Upper lobe of left lung (tissue), 6 donors: Measurements from ENCODE around the gene TP63. TPM values are rescaled to one million over a fixed set of nuclear protein-coding genes. Genes with fewer than 3 reads are reported as not detected.

ENCODE experiments used
- ATAC-seq, 2 donors: fragments of 200-7000 bp; cut with Tn5 transposase; one replicate each; pipeline ENCODE4 v1.9.1; 2022; ENCODE audit warnings: mild to moderate bottlenecking in 2 of 2, moderate library complexity in 2 of 2; ENCODE audit not compliant: low FRiP score in 2 of 2
- DNase-seq, 2 donors: peaks; one replicate each; pipeline ENCODE4 v3.0.0-alpha.2; 2019 to 2020
- H3K27ac ChIP-seq, 4 donors: fragments of 200-600 bp; sonication (generic); one replicate each; pipeline ENCODE4 v1.5.1; 2016 to 2019
- H3K27me3 ChIP-seq, 4 donors: fragments of 200-600 bp; sonication (generic); one replicate each; pipeline ENCODE4 v1.5.1; 2017 to 2019
- H3K36me3 ChIP-seq, 4 donors: fragments of 200-600 bp; sonication (generic); one replicate each; pipeline ENCODE4 v1.5.1; 2016 to 2019
- H3K4me1 ChIP-seq, 4 donors: fragments of 200-600 bp; sonication (generic); one replicate each; pipeline ENCODE4 v1.5.1; 2018 to 2019
- H3K4me3 ChIP-seq, 4 donors: fragments of 200-600 bp; sonication (generic); one replicate each; pipeline ENCODE4 v1.5.1; 2017 to 2019; ENCODE audit warnings: mild to moderate bottlenecking in 2 of 4, moderate library complexity in 1 of 4
- H3K9me3 ChIP-seq, 4 donors: fragments of 200-600 bp; sonication (generic); one replicate each; pipeline ENCODE4 v1.5.1; 2018 to 2019
- CTCF ChIP-seq, 6 experiments: fragments of 450-650 bp in 4 of 6; fragments of 200-600 bp in 2 of 6; sonication (generic) in 2 of 6; IDR thresholded peaks; one replicate each; pipeline ENCODE4 v1.5.1; 2016 to 2019; ENCODE audit warnings: antibody characterized with exemption in 6 of 6
- EP300 ChIP-seq, 4 donors: sonication (generic); formaldehyde crosslinking; IDR thresholded peaks; one replicate each; pipeline ENCODE4 v1.5.1; 2017; ENCODE audit warnings: antibody characterized with exemption in 4 of 4, control low read depth in 2 of 4
- POLR2A ChIP-seq, 4 donors: fragments of 450-650 bp; IDR thresholded peaks; one replicate each; pipeline ENCODE4 v1.5.1; 2016 to 2017; ENCODE audit warnings: antibody characterized with exemption in 4 of 4, mild to moderate bottlenecking in 2 of 4
- POLR2AphosphoS5 ChIP-seq, 2 donors: sonication (generic); formaldehyde crosslinking; IDR thresholded peaks; one replicate each; pipeline ENCODE4 v1.5.1; 2017; ENCODE audit warnings: antibody characterized with exemption in 2 of 2
- WGBS, 2 donors: methylation state at CpG; one replicate each; pipeline ENCODE4 v1.1.5; 2017 to 2018; 5-methylcytosine and 5-hydroxymethylcytosine counted together
- total RNA-seq, 6 donors: library from RNA; depleted of rRNA in 4 of 6; stranded (reverse); fragments of >200 nt in 4 of 6; gene quantifications; one replicate each; pipeline versions ENCODE4 v1.1.0 to v1.2.1, GENCODE V29; 2016 to 2021
- donor health status: DM: no; HTN: no; CAD: no; lungs with moderate emphysema.
- donor health status: DM: no; HTN: yes; CAD: no; lungs with severe emphysema.

The TP63 gene
- total RNA-seq, 6 donors from 2014 or later, result 1.0 to 8.8 (median 2.8) TPM

- TF ChIP-seq POLR2A (IDR thresholded peaks at IDR 0.05) (no peak), CTCF (IDR thresholded peaks at IDR 0.05) (no peak), EP300 (IDR thresholded peaks at IDR 0.05) (no peak), POLR2AphosphoS5 (IDR thresholded peaks at IDR 0.05) (no peak)
- Histone ChIP-seq H3K4me1 (peaks cover 0 to 6% (median 5%) of the 10 kb centered on the region in 4 donors), H3K36me3 (no peaks in the 10 kb centered on the region), H3K4me3 (no peak overlapping the region), H3K27ac (no peak overlapping the region), H3K27me3 (no peaks in the 10 kb centered on the region), H3K9me3 (no peaks in the 10 kb centered on the region)
- ATAC-seq, result no peak
- WGBS, 2 donors, result 11 to 24% methylated on average over 7 of the region's 7 CpGs
- no peak for DNase-seq
Observed at GRCh38 chr3:189790658-189791057, 159.5 kb downstream of the TP63 start.

GRCh38 chr3:189792046-189792929 lies 161.1 kb downstream of the TP63 start:
- no peaks in the 10 kb centered on the region for H3K27me3 ChIP-seq
- TF ChIP-seq CTCF (IDR thresholded peaks at IDR 0.05), result no peak
- no peak for TF ChIP-seq POLR2AphosphoS5 (IDR thresholded peaks at IDR 0.05)
- no peak for TF ChIP-seq POLR2A (IDR thresholded peaks at IDR 0.05)
- no peak for TF ChIP-seq EP300 (IDR thresholded peaks at IDR 0.05)
- 81 to 86% methylated on average over 7 of the region's 7 CpGs for WGBS, 2 donors
- H3K9me3 ChIP-seq, result no peaks in the 10 kb centered on the region
- no peak overlapping the region for H3K4me3 ChIP-seq
- peaks cover 0 to 6% (median 5%) of the 10 kb centered on the region in 4 donors for H3K4me1 ChIP-seq
- no peaks in the 10 kb centered on the region for H3K36me3 ChIP-seq
- DNase-seq, result no peak
- H3K27ac ChIP-seq, result no peak overlapping the region
- ATAC-seq, result no peak

GRCh38 chr3:189794518-189794917 lies 163.3 kb downstream of the TP63 start:
- 77 to 88% methylated on average over 3 of the region's 3 CpGs for WGBS, 2 donors
- DNase-seq (no peak), ATAC-seq (no peak)
- Histone ChIP-seq H3K4me1 (peaks cover 0 to 6% (median 5%) of the 10 kb centered on the region in 4 donors), H3K27me3 (no peaks in the 10 kb centered on the region), H3K9me3 (no peaks in the 10 kb centered on the region), H3K4me3 (no peak overlapping the region), H3K27ac (no peak overlapping the region), H3K36me3 (no peaks in the 10 kb centered on the region)
- TF ChIP-seq EP300 (IDR thresholded peaks at IDR 0.05) (no peak), CTCF (IDR thresholded peaks at IDR 0.05) (no peak), POLR2AphosphoS5 (IDR thresholded peaks at IDR 0.05) (no peak), POLR2A (IDR thresholded peaks at IDR 0.05) (no peak)

DNA sequence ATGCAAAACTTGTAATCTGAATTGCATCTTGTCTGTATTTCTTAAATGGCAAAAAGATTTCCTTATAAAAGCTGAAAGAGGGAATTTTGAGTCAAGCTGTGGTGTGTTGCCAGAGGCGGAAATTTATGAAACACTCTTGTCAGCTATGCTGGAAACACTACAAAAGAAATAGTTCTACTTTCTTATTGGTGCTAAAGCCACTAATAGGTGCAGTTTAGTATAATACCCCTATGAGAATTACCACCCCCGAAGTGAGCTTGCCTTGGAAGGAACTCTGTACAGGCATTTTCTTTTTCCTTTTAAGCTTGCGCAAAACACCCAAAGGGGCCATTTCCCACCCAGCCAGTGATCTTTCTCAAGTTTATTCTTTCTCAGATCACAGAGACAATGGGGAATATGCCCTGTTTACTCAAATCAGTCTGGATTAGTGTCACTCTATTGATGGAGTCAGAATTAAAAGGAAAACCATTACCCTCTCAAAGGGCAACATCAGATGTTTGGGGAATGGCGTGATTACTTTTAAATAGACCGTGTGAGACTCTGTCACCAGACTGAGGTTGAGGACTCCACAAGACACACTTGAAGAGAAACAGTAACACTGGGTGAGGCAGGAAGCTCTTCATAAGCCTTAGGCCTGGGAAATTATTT lies 166.0 kb downstream of the TP63 start:
- Histone ChIP-seq H3K4me3 (no peak overlapping the region), H3K4me1 (no peaks in the 10 kb centered on the region), H3K9me3 (no peaks in the 10 kb centered on the region), H3K27me3 (no peaks in the 10 kb centered on the region), H3K36me3 (no peaks in the 10 kb centered on the region), H3K27ac (no peak overlapping the region)
- TF ChIP-seq POLR2AphosphoS5 (IDR thresholded peaks at IDR 0.05) (no peak), CTCF (IDR thresholded peaks at IDR 0.05) (no peak), POLR2A (IDR thresholded peaks at IDR 0.05) (no peak)
- WGBS, 2 donors, result 78 to 85% methylated on average over 5 of the region's 5 CpGs
- no peak for DNase-seq
- no peak for ATAC-seq
